Heart left ventricle (tissue), 13 donors: ENCODE measurements around the gene OOSP3.

Experiments used
- POLR2A ChIP-seq, 2 donors: fragments of 450-650 bp; IDR thresholded peaks; one replicate each; pipeline ENCODE4 v1.6.1; 2017; ENCODE audit warnings: antibody characterized with exemption in 2 of 2, mild to moderate bottlenecking in 2 of 2, moderate library complexity in 2 of 2
- TF ChIP-seq, protein P1 (sequence below), 12 donors: fragments of 200-600 bp; sonication (generic) in 4 of 12; IDR thresholded peaks; one replicate each; pipeline versions ENCODE4 v1.5.0 to v1.8.0; 2018 to 2022; ENCODE audit warnings: antibody characterized with exemption in 12 of 12, mild to moderate bottlenecking in 5 of 12
- donor health status: ischemic (EF 13 %, LVEDD 7.1; RV severe dilation, severe dysfunction).
- donor health status: DM: no; HTN: yes; CAD: no.
- donor health status: DM: no; HTN: no; CAD: no.
- donor health status: ischemic (EF 25% LVEDD 6.9; RV normal size, moderate dysfunction).
- donor health status: ischemic (EF 25% LVEDD 5.7; RV mildly dilated, moderate dysfunction).
- donor health status: ischemic (EF 35%, LVEDD 5.7; RV mildly dilated, moderate dysfunction).
- donor health status: nonischemic (EF 11% LVEDD 7.7; RV severe dilation, severe dysfunction).
- donor health status: DM: yes; HTN: yes; CAD: no.
- donor health status: PGD.
- donor health status: ischemic (EF 29% LVEDD 5.4; RV normal size, mild dysfunction).
- donor health status: nonischemic (EF 23%, LVEDD 6.1; RV moderate dilation, normal function).

DNA sequence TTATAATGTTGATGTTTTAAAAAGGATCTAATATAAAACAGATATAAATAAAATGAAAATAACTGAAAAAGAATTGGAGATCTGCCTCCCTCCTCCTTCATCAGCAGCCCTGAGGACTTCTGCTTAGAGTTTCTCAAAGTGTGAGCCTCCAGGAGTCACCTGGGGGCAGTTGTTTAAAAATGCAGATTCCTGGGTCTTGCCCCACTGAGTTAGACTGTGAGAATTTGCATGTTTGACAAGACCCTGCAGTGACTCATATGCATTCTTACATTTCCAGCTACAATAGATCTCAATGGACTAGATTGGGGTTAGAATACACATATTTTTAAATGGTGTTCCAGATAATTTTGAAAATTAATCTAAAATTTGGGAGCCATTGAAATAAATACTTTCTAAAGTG lies 798 bp upstream of the OOSP3 start:
- TF ChIP-seq, protein P1, sequence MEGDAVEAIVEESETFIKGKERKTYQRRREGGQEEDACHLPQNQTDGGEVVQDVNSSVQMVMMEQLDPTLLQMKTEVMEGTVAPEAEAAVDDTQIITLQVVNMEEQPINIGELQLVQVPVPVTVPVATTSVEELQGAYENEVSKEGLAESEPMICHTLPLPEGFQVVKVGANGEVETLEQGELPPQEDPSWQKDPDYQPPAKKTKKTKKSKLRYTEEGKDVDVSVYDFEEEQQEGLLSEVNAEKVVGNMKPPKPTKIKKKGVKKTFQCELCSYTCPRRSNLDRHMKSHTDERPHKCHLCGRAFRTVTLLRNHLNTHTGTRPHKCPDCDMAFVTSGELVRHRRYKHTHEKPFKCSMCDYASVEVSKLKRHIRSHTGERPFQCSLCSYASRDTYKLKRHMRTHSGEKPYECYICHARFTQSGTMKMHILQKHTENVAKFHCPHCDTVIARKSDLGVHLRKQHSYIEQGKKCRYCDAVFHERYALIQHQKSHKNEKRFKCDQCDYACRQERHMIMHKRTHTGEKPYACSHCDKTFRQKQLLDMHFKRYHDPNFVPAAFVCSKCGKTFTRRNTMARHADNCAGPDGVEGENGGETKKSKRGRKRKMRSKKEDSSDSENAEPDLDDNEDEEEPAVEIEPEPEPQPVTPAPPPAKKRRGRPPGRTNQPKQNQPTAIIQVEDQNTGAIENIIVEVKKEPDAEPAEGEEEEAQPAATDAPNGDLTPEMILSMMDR (IDR thresholded peaks at IDR 0.05), result no peak
- TF ChIP-seq POLR2A (IDR thresholded peaks at IDR 0.05), result no peak
